DOHH2 (cell line): Measurements from ENCODE around the gene ERG.

Experiments used
- H3F3A ChIP-seq: fragments of 200-600 bp; sonication (generic), shearing (Covaris generic); 2 replicates; pipeline ENCODE4 v1.6.0; 2016; ENCODE audit warnings: antibody characterized with exemption, mild to moderate bottlenecking; ENCODE audit not compliant: control insufficient read depth, insufficient read depth
- H3K27ac ChIP-seq: fragments of 200-600 bp; sonication (generic); 2 replicates; pipeline ENCODE4 v1.5.1; 2014; ENCODE audit warnings: low read depth, mild to moderate bottlenecking, low read length, moderate library complexity
- H3K27me3 ChIP-seq: fragments of 200-600 bp; sonication (generic); 2 replicates; pipeline ENCODE4 v1.6.1; 2014; ENCODE audit warnings: mild to moderate bottlenecking, low read length, mixed read lengths; ENCODE audit not compliant: control insufficient read depth
- H3K36me3 ChIP-seq: fragments of 200-600 bp; sonication (generic); 2 replicates; pipeline ENCODE4 v1.6.1; 2014; ENCODE audit warnings: mild to moderate bottlenecking, low read length, moderate library complexity, mixed read lengths; ENCODE audit not compliant: control insufficient read depth
- H3K4me1 ChIP-seq: fragments of 200-600 bp; sonication (generic); 2 replicates; pipeline ENCODE4 v1.6.1; 2014; ENCODE audit warnings: mild to moderate bottlenecking, low read length, mixed read lengths; ENCODE audit not compliant: control insufficient read depth
- H3K4me2 ChIP-seq: fragments of 200-600 bp; sonication (generic); 2 replicates; pipeline ENCODE4 v1.6.0; 2014; ENCODE audit warnings: mild to moderate bottlenecking, low read length, moderate library complexity
- H3K4me3 ChIP-seq: fragments of 200-600 bp; sonication (generic); 2 replicates; pipeline ENCODE4 v1.5.1; 2014; ENCODE audit warnings: mild to moderate bottlenecking, low read length, mixed read lengths
- H3K79me2 ChIP-seq: fragments of 200-600 bp; sonication (generic); 2 replicates; pipeline ENCODE4 v1.6.1; 2014; ENCODE audit warnings: mild to moderate bottlenecking, low read length, mixed read lengths; ENCODE audit not compliant: control insufficient read depth
- H3K9me2 ChIP-seq: fragments of 200-600 bp; sonication (generic); replicated peaks from 2 replicates; pipeline ENCODE4 v1.6.1; 2014; ENCODE audit warnings: mild to moderate bottlenecking, low read length, mixed read lengths; ENCODE audit not compliant: control insufficient read depth
- H3K9me3 ChIP-seq: fragments of 200-600 bp; sonication (generic); 2 replicates; pipeline ENCODE4 v1.6.1; 2014; ENCODE audit warnings: antibody characterized with exemption, low read length, mixed read lengths; ENCODE audit not compliant: control insufficient read depth, insufficient read depth
- H4K20me1 ChIP-seq: fragments of 200-600 bp; sonication (generic); 2 replicates; pipeline ENCODE4 v1.6.0; 2014; ENCODE audit warnings: low read depth, mild to moderate bottlenecking, antibody characterized with exemption, low read length, moderate library complexity; ENCODE audit not compliant: control insufficient read depth, insufficient read depth
- EZH2phosphoT487 ChIP-seq: fragments of 200-600 bp; sonication (generic); IDR thresholded peaks from 2 replicates; pipeline ENCODE4 v1.6.1; 2017; ENCODE audit warnings: borderline replicate concordance, mild to moderate bottlenecking, antibody characterized with exemption, low read length, moderate library complexity, mixed read lengths
- TF ChIP-seq, protein P1 (sequence below): fragments of 200-600 bp; sonication (generic); IDR thresholded peaks from one replicate; pipeline ENCODE4 v1.5.1; 2014; ENCODE audit warnings: antibody characterized with exemption, mild to moderate bottlenecking, low read depth, low read length; ENCODE audit not compliant: poor library complexity, severe bottlenecking

Gene ERG

GRCh38 chr21:38349977-38350376 lies 148.3 kb downstream of the ERG start:
- Histone ChIP-seq H4K20me1 (no peaks in the 10 kb centered on the region), H3K27ac (no peak overlapping the region), H3K9me2 (no peaks in the 10 kb centered on the region), H3K9me3 (no peaks in the 10 kb centered on the region), H3K27me3 (no peaks in the 10 kb centered on the region), H3K79me2 (no peaks in the 10 kb centered on the region), H3K36me3 (no peaks in the 10 kb centered on the region), H3K4me2 (no peak overlapping the region), H3K4me3 (no peak overlapping the region), H3K4me1 (no peaks in the 10 kb centered on the region), H3F3A (no peaks in the 10 kb centered on the region)
- no peak for TF ChIP-seq EZH2phosphoT487
- TF ChIP-seq, protein P1, sequence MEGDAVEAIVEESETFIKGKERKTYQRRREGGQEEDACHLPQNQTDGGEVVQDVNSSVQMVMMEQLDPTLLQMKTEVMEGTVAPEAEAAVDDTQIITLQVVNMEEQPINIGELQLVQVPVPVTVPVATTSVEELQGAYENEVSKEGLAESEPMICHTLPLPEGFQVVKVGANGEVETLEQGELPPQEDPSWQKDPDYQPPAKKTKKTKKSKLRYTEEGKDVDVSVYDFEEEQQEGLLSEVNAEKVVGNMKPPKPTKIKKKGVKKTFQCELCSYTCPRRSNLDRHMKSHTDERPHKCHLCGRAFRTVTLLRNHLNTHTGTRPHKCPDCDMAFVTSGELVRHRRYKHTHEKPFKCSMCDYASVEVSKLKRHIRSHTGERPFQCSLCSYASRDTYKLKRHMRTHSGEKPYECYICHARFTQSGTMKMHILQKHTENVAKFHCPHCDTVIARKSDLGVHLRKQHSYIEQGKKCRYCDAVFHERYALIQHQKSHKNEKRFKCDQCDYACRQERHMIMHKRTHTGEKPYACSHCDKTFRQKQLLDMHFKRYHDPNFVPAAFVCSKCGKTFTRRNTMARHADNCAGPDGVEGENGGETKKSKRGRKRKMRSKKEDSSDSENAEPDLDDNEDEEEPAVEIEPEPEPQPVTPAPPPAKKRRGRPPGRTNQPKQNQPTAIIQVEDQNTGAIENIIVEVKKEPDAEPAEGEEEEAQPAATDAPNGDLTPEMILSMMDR = no peak

DNA sequence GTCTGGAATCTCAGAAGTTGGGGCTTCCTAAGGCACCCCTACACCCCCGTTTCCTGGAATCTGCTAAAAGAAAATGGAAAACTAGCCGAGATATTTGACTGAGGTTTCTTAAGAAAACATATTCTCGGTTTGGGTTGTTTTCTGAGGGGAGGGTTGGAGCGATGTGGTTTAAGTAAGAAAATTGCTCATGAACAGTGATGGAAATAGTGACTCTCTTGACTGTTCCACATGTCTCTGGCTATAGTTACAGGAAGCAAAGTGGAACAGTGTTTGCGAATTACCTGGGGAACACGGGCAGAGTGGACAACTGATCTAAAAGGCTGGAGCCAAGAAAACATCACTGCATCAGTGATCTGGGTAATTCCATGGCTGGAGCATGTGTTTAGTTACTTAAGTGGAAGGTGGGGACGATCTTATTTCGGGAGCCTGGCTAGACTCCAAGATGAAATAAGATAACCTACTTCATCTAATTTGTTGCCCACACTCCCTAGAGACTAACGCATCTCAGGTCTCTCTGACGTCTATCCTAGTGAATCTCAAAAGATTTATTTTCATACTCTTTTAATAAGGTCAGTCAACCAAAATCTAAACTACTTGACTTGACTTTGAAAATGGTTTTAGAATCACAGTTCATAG lies 149.0 kb downstream of the ERG start:
- no peak overlapping the region for H3K4me3 ChIP-seq
- H3K4me1 ChIP-seq = no peaks in the 10 kb centered on the region
- H3K79me2 ChIP-seq = no peaks in the 10 kb centered on the region
- H3K27ac ChIP-seq = no peak overlapping the region
- H3K36me3 ChIP-seq = no peaks in the 10 kb centered on the region
- H4K20me1 ChIP-seq = no peaks in the 10 kb centered on the region
- H3K9me3 ChIP-seq = no peaks in the 10 kb centered on the region
- H3F3A ChIP-seq = no peaks in the 10 kb centered on the region
- H3K27me3 ChIP-seq = no peaks in the 10 kb centered on the region
- H3K4me2 ChIP-seq = no peak overlapping the region
- TF ChIP-seq, protein P1 = no peak
- no peak for TF ChIP-seq EZH2phosphoT487
- H3K9me2 ChIP-seq = no peaks in the 10 kb centered on the region

- no peak overlapping the region for H3K4me2 ChIP-seq
- no peak overlapping the region for H3K27ac ChIP-seq
- H3K9me2 ChIP-seq = no peaks in the 10 kb centered on the region
- TF ChIP-seq EZH2phosphoT487 = no peak
- TF ChIP-seq, protein P1 = no peak
- H3K4me1 ChIP-seq = no peaks in the 10 kb centered on the region
- H3K9me3 ChIP-seq = no peaks in the 10 kb centered on the region
- no peaks in the 10 kb centered on the region for H3K79me2 ChIP-seq
- no peak overlapping the region for H3K4me3 ChIP-seq
- H3K27me3 ChIP-seq = no peaks in the 10 kb centered on the region
- H3F3A ChIP-seq = no peaks in the 10 kb centered on the region
- H3K36me3 ChIP-seq = no peaks in the 10 kb centered on the region
- H4K20me1 ChIP-seq = no peaks in the 10 kb centered on the region
These were observed 152.0 kb downstream of the ERG start for GRCh38 chr21:38346286-38346685.

DNA sequence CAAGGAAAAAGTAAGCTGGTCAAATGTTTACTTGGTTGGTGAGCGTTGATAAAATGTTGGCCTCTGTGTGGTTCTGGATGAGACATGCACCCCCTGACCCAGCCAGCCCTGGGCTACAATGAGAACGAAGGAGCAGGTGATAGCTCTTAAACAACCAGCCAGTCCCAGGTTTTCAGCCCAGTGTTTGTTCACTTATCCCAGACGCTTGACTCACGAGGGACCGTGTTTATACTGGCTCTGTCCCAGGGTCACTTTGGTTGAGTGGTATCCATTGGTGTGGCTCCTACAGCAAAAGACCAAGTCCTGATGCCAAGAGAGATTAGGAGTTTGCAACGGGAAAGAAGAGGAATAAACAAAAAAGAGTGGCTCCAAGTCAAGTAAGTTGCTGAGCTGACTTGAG lies 154.6 kb downstream of the ERG start:
- H3K36me3 ChIP-seq = no peaks in the 10 kb centered on the region
- H3K27ac ChIP-seq = no peak overlapping the region
- no peaks in the 10 kb centered on the region for H3K9me2 ChIP-seq

More for the DNA sequence above, 154.6 kb downstream of the ERG start:
- Histone ChIP-seq H3K4me1 (no peaks in the 10 kb centered on the region), H3F3A (no peaks in the 10 kb centered on the region), H4K20me1 (no peaks in the 10 kb centered on the region), H3K4me3 (no peak overlapping the region), H3K79me2 (no peaks in the 10 kb centered on the region), H3K27me3 (no peaks in the 10 kb centered on the region), H3K9me3 (no peaks in the 10 kb centered on the region), H3K4me2 (no peak overlapping the region)
- TF ChIP-seq, protein P1 = no peak
- TF ChIP-seq EZH2phosphoT487 = no peak
